Retina (tissue), 1 donor: ENCODE data around the gene SNAI1.
A peak's percentile ranks its signal among the peaks of the same experiment; 100 is the strongest.
"Not testable (repeated sequence)": the region's sequence is repeated elsewhere in the genome, so short reads cannot be mapped to it uniquely, and the experiment has no call there.

Source experiments
- DNase-seq: peaks from one replicate; pipeline ENCODE4 v3.0.0-alpha.2; 2016

Gene SNAI1

DNA sequence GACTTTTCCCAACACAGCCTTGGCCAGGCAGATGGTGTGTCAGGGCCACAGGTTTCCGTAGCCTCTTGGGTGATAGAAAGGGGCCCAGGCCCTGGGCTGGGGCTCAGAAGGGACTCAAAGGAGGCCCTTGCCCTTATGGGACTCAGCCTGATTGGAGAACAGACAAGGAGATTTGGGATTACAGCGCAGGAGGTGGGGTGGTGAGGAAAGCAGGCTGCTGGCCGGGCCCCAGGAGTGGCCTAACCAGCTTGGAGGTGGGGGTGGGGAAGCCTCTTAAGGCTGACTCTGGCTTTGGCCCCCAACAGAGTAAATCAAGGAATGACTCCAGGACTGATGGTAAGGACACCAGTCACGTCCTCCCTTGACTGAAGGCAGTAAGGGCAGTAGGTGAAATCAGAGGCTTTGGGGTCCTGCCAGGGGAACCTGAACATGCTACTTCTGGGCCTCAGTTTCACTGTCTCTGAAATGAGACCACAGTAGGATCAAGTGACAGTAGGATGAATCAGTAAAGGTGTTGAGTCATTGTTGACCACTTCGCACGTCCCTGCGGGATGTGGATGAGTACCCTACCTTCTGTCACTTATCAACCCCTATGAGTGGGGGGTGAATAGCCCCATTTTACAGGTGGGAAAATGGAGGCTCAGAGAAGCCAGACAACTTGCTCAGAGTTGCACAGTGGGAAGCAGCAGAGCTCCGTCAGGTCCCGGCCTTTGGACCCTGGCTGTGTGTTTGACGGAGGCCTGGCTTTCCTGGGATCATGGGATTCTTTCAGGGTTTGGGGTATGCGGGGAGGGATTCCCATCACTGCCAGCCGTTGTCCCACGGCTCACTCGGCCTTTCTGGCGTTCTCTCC is 4.5 kb downstream of the SNAI1 start:
- DNase-seq = no peak

DNA sequence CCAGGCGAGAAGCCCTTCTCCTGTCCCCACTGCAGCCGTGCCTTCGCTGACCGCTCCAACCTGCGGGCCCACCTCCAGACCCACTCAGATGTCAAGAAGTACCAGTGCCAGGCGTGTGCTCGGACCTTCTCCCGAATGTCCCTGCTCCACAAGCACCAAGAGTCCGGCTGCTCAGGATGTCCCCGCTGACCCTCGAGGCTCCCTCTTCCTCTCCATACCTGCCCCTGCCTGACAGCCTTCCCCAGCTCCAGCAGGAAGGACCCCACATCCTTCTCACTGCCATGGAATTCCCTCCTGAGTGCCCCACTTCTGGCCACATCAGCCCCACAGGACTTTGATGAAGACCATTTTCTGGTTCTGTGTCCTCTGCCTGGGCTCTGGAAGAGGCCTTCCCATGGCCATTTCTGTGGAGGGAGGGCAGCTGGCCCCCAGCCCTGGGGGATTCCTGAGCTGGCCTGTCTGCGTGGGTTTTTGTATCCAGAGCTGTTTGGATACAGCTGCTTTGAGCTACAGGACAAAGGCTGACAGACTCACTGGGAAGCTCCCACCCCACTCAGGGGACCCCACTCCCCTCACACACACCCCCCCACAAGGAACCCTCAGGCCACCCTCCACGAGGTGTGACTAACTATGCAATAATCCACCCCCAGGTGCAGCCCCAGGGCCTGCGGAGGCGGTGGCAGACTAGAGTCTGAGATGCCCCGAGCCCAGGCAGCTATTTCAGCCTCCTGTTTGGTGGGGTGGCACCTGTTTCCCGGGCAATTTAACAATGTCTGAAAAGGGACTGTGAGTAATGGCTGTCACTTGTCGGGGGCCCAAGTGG is 5.3 kb downstream of the SNAI1 start:
- DNase-seq = no peak

DNA sequence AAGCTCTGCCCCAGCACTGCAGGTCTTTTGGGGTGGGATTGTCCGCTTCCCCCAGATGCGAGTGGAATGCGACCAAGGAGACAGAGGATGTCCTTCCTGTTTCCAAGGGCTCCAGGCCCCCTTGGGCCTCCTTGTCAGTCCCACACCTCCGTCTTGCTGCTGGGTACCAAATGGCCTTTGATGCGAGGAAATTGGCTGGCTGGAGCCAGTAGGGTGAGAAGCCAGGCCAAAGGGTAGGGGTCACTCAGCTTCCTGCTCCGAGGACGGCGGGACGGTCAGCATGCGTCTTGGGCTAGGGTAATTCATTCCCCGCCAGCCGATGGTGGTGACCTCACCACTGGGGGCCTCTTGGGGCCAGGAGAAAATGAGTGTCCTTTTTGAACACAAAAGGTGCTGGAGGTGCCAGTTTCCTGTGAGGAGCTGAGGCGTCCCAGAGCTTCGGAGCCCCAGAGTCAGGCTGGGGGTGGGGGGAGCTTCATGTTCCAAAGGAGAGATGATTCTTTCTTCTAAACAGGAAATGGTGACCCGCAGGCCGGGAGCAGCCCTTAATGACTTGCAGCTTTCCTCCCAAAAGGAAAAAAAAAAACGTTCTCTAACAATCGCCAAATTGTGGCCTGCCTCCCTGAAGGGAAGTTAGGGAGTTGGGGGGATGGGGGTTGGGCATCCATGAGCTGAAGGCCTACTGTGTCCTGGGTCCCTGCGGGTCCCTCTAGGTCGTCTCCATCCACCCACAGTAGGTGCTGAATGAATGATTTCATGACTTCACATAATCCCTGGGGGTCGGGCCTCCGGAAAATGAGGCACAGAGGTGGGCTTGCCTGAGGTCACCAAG is 6.7 kb downstream of the SNAI1 start:
- peak; percentile 28 for DNase-seq

GRCh38 chr20:49990271-49990720 is 7.5 kb downstream of the SNAI1 start:
- no peak for DNase-seq

GRCh38 chr20:49993301-49993751 is 10.5 kb downstream of the SNAI1 start:
- DNase-seq = no peak

DNA sequence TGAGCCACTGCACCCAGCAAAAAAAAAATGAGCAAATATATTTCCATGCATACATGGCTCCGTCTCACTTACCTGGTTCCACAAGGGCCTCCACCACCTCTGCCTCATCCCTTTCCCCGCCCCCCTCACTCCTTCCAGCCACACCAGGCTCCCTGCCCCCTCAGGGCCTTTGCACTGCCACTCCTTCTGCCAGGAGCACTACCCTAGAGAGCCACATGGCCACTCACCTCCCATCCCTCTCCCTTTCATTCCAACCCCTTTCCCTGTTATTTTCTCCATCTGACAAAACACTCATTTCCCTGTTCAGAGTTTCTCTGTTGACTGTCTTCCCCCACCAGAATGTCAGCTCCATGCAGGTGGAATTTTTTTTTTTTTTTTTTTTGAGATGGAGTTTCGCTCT is 12.8 kb downstream of the SNAI1 start:
- no peak for DNase-seq

DNA sequence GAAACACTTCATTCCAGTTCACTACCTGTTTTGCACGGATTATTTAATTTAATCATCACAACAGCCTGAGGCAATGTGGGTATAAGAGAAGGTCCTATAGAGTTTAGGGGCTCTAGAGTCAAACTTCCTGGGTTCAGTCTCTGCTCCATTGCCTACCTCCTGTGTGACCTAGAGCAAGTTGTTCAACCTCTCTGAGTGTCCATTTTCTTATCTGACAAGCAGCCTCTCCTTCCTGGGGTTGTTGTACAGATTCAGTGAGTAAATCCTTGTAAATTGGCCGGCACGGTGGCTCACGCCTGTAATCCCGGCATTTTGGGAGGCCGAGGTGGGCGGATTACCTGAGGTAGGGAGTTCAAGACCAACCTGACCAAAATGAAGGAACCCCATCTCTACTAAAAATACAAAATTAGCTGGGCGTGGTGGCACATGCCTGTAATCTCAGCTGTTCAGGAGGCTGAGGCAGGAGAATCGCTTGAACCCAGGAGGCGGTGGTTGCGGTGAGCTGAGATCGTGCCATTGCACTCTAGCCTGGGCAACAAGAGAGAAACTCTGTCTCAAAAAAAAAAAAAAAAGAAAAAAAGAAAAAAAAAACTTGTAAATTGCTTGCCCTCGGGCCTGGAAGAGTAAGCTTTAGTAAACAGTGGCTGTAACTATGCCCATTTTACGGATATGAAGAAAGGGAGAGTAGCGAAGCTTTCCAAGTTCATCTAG is 15.9 kb downstream of the SNAI1 start:
- DNase-seq = not testable (repeated sequence)

DNA sequence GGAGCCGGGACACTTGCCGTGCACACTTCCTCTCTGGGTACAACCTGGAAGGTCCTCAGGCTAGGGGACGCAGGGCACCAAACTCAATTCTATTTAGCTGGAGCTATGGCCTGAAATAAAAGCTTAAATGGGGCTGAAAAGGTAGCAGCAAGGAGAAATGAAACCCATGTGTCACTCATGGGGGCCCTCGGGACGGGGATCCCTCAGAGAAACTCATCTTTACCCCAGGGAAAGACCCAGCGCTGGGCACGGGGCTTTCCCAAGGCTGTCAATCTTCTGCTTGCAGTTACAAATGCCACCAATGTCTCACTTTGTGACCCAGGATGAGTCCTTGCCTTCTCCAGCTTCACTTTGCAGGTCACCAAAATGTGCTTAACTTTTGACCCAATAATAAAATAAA is 16.5 kb downstream of the SNAI1 start:
- DNase-seq = no peak

DNA sequence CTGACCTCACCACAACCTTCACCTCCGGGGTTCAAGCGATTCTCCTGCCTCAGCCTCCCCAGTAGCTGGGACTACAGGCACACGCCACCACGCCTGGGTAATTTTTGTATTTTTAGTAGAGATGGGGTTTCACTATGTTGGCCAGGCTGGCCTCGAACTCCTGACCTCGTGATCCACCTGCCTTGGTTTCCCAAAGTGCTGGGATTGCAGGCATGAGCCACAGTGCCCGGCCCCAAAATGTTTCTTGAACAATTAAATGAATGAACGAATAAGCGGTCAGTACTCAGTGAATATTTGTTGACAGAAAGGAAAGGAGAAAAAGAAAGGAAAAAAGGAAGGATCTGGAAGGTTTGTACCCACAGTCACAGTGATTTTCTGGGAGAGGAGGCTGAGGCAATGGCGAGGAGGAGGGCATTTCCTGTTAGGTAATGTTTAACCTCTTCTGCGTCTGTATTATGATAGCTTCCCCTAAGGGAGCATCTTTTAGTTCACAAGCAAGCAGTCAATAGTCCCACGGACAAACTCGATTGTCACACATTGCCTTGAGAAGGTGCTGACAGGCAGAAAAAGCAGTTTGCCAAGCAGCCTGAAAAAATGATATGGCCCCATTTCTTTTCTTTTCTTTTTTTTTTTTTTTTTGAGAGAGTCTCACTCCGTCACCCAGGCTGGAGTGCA is 17.9 kb downstream of the SNAI1 start:
- not testable (repeated sequence) for DNase-seq

GRCh38 chr20:50001784-50002311 is 19.1 kb downstream of the SNAI1 start:
- no peak for DNase-seq

DNA sequence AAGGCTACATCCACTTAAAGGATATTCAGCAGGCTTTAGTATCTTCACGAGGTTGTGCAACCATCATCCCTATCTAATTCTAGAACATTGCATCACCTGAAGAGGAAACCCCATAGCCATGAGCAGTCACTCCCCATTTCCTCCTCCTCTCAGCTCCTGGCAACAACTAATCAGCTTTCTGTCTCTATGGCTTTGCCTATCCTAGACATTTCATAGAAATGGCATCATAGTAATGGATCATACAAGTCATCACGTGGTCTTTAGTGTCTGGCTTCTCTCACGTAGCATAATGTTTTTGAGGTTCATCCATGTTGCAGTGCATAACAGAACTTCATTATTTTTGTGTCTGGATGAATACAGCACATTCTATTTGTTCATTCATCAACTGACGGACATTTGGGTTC is 20.5 kb downstream of the SNAI1 start:
- DNase-seq = no peak

- DNase-seq = no peak
Measured at GRCh38 chr20:50004229-50004628, 21.4 kb downstream of the SNAI1 start.

DNA sequence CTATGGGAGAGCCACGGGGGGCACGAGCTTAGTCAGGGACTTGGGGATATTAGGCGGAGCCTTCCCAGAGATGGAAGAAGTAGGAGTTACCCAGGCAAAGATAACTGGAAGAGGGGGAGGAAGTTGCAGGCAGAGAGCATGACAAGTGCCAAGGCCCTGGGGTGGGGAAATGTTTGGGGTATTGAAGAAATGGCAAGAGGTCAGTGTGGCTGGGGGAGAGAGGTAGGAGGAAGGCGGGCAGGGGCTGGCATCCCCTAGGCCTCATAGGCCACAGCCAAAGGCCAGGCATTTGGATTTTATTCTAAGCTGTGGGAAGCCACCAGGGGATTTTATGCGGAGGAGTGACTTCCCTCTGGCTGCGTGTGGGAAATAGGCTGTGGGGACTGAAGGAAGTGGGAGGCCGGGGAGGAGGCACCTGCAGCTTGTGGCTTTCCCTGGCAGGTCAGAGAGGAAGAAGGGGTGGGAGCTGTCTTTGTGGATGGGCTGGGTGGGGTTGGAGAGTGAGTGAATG is 22.7 kb downstream of the SNAI1 start:
- DNase-seq = no peak

DNA sequence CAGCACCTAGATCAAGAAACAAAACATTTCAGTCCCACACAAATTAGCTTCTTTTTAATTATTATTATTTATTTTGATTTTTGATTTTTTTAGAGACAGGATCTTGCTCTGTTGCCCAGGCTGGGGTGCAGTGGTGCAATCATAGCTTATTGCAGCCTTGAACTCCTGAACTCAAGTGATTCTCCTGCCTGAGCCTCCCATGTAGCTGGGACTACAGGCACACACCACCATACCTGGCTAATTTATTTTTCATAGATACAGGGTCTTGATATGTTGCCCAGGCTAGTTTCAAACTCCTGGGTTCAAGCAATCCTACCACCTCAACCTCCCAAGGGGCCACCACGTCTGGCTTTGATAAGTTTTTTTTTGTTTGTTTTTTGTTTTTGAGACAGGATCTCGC is 24.6 kb downstream of the SNAI1 start:
- DNase-seq = no peak

DNA sequence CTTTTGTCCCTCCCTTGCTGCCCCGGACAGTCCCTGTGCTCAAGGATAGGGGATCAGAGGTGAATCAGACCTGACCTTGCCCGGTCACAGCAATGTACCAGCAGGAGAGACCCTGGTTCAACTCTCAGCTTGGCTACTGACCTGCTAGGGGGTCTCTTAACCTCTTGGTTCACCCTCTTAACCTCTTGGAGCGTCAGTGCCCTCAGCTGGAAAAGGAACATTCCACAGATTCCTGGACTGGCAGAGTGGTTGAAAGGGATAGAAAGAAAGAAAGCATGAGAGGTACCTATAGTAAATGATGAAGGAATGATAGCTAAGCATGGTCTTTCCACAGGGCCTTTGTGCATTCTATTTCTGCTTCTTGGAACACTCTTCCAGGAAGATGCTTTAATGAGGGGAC is 25.2 kb downstream of the SNAI1 start:
- no peak for DNase-seq

DNA sequence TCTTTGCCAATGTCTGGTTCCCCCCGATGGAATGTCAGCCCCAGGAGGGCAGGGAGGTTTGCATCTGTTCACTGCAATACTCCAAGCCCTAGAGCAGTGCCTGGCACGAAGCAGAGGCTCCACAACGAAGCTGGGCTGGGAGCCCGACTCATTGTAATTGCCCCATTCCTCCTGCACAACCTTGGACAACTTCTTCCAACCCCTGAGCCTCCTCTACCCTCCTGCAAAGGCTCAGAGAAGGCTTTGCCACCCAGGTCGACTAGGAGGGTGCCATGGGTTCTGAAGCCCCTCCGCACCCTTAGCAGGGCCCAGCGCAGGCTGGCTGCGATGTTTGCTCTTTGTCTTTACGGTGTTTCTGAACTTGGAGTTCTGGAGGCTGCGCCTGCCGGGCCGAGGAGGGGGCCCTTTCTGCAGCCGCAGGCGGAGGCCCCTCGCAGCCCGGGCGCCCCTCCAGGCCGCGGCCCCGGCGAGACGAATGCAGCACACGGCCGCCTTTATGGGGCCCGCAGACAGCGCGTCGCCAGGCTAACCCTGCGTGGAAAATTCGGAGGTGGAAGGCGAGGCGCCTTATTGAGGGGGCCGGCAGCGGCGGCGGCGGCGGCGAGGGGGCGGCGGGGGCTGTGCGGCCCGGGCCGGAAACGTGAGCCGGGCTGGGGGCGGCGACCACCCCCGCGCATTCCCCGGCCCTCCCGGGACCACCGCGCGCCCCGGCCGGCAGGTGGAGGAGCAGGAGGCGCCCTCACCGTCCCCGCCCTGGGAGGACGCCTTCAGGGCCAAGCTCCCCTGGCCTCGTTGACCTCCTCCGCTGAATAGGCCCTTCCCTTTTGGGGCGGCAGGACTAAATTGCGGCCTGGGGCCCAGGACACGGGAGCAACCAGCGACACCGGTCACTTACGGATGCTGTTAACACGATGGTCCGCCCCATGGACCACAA is 27.0 kb downstream of the SNAI1 start:
- peak; percentile 73 for DNase-seq

DNA sequence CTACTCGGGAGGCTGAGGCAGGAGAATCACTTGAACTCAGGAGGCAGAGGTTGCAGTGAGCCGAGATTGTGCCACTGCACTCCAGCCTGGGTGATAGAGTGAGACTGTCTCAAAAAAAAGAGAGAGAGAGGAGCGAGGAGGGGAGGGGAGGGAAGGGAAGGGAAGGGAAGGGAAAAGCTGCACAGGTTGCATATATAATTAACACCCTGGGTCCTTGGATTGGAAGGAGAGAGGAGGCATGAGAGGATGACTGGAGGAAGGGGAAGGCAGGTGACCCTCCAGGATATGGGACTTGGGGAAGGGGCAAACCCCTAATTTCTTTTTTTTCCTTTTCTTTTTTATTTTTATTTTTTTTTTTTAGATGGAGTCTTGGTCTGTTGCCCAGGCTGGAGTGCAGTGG is 28.8 kb downstream of the SNAI1 start:
- DNase-seq = not testable (repeated sequence)

DNA sequence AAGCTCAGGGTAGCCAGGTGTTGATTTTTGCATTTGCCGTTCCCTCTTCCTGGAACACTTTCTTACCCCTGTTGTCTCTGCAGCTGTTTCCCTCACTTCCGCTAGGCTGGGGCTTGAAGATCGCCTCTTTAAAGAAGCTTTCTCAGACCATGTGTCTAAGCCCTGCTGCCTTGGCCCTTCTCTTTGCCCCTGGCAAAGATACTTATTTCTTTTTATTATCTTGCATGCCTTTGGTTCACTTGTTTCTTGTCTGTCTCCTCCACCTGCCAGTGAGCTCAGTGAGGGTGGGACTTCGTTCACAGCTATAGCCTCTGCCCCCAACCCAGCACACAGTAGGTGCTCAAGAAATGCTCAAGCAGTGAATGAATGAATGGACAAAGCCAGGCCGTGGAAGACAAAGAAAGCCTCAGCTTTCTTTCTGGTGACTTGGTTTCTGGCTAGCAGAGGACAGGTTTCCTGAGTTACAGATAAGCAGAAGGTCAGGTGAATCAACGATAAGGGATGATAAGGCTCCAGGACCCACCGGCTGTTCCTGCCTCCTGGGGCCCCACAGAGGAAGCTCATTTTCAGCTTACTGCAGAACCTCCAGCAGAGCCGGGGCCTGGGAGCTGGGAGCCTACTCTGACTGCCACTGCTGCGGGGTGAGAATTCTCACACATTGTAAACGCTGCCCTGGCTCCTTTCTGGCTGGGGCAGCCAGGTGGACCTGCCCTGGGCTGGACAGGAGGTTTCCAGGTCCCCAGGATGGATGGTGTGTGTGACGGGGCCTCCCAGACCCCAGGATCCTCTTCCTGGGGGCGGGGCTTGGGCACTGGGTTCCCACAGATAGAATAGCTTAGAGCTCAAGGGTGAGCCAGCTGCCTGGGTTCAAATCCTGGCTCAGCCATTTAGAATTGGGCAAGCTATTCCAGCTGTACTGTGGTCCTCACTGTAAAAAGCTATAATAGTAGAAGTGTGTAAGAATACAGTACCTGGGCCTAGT is 29.8 kb downstream of the SNAI1 start:
- no peak for DNase-seq

GRCh38 chr20:50013976-50014375 is 31.2 kb downstream of the SNAI1 start:
- DNase-seq = no peak
